ENCODE results near the gene UGP2.
"Not testable (repeated sequence)": the region's sequence is repeated elsewhere in the genome, so short reads cannot be mapped to it uniquely, and the experiment has no call there.

UGP2 gene

GRCh38 chr2:63903003-63903402 lies 61.3 kb downstream of the UGP2 start:
- TF ChIP-seq CTCF (IDR thresholded peaks at IDR 0.05; ENCODE audit: low read length, missing control alignments) = no peak
- H3K4me3 ChIP-seq (replicated peaks; ENCODE audit: low read depth, low read length) = no peak overlapping the region
- DNase-seq (ENCODE audit: low read depth) = peak; percentile 35

- TF ChIP-seq CTCF (IDR thresholded peaks at IDR 0.05; ENCODE audit: low read length, missing control alignments) = no peak
- H3K4me3 ChIP-seq (replicated peaks; ENCODE audit: low read depth, low read length) = no peak overlapping the region
- no peak for DNase-seq (ENCODE audit: low read depth)
Measured at GRCh38 chr2:63914311-63914710, 72.6 kb downstream of the UGP2 start.

GRCh38 chr2:63926815-63927214 lies 85.1 kb downstream of the UGP2 start:
- no peak overlapping the region for H3K4me3 ChIP-seq (replicated peaks; ENCODE audit: low read depth, low read length)
- no peak for TF ChIP-seq CTCF (IDR thresholded peaks at IDR 0.05; ENCODE audit: low read length, missing control alignments)
- no peak for DNase-seq (ENCODE audit: low read depth)

GRCh38 chr2:63932104-63932503 lies 90.4 kb downstream of the UGP2 start:
- not testable (repeated sequence) for DNase-seq (ENCODE audit: low read depth); H3K4me3 ChIP-seq (replicated peaks; ENCODE audit: low read depth, low read length)
